ENCODE data around the gene TET3.

- no peak for TF ChIP-seq CTCF (IDR thresholded peaks at IDR 0.05)
- no peak for TF ChIP-seq POLR2A (IDR thresholded peaks at IDR 0.05)
Observed at GRCh38 chr2:73972846-73973245, 11.9 kb upstream of the TET3 start.

Data from tibial nerve (tissue), 3 donors.